ENCODE measurements around the gene TP53. TPM values are rescaled to one million over a fixed set of nuclear protein-coding genes. Genes with fewer than 3 reads are reported as not detected.

TP53 gene
- total RNA-seq, 4 donors from 2014 or later = 5.9 to 58.3 (median 30.7) TPM

GRCh38 chr17:7720125-7720524 lies 32.8 kb upstream of the TP53 start:
- H3K4me1 ChIP-seq = peaks cover 0 to 3% of the 10 kb centered on the region in 2 donors
- no peaks in the 10 kb centered on the region for H3K36me3 ChIP-seq
- TF ChIP-seq, protein P1, sequence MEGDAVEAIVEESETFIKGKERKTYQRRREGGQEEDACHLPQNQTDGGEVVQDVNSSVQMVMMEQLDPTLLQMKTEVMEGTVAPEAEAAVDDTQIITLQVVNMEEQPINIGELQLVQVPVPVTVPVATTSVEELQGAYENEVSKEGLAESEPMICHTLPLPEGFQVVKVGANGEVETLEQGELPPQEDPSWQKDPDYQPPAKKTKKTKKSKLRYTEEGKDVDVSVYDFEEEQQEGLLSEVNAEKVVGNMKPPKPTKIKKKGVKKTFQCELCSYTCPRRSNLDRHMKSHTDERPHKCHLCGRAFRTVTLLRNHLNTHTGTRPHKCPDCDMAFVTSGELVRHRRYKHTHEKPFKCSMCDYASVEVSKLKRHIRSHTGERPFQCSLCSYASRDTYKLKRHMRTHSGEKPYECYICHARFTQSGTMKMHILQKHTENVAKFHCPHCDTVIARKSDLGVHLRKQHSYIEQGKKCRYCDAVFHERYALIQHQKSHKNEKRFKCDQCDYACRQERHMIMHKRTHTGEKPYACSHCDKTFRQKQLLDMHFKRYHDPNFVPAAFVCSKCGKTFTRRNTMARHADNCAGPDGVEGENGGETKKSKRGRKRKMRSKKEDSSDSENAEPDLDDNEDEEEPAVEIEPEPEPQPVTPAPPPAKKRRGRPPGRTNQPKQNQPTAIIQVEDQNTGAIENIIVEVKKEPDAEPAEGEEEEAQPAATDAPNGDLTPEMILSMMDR (IDR thresholded peaks at IDR 0.05) = no peak
- no peak for TF ChIP-seq POLR2A (IDR thresholded peaks at IDR 0.05)
- H3K9me3 ChIP-seq = no peaks in the 10 kb centered on the region
- no peak overlapping the region for H3K4me3 ChIP-seq
- no peak for DNase-seq
- H3K27ac ChIP-seq = no peak overlapping the region
- intact Hi-C loops (cut with DNase I; ENCODE audit: low total_unique reads) = no loop called here
- H3K27me3 ChIP-seq = no peaks in the 10 kb centered on the region

GRCh38 chr17:7719661-7720060 lies 32.4 kb upstream of the TP53 start:
- Histone ChIP-seq H3K4me1 (peaks cover 0 to 3% of the 10 kb centered on the region in 2 donors), H3K27ac (no peak overlapping the region), H3K36me3 (no peaks in the 10 kb centered on the region), H3K4me3 (no peak overlapping the region), H3K9me3 (no peaks in the 10 kb centered on the region), H3K27me3 (no peaks in the 10 kb centered on the region)
- no peak for DNase-seq
- TF ChIP-seq POLR2A (IDR thresholded peaks at IDR 0.05) = no peak
- TF ChIP-seq, protein P1 (IDR thresholded peaks at IDR 0.05) = no peak
- intact Hi-C loops (cut with DNase I; ENCODE audit: low total_unique reads) = no loop called here

- no peaks in the 10 kb centered on the region for H3K36me3 ChIP-seq
- DNase-seq = no peak
- H3K27ac ChIP-seq = peak overlapping the region; percentile 15 to 71
- H3K9me3 ChIP-seq = no peaks in the 10 kb centered on the region
- H3K4me1 ChIP-seq = peaks cover 0 to 3% of the 10 kb centered on the region in 2 donors
- peak overlapping the region; percentile 45 to 70 for H3K4me3 ChIP-seq
- intact Hi-C loops (cut with DNase I; ENCODE audit: low total_unique reads) = no loop called here
- H3K27me3 ChIP-seq = no peaks in the 10 kb centered on the region
- TF ChIP-seq, protein P1 (IDR thresholded peaks at IDR 0.05) = no peak
- no peak for TF ChIP-seq POLR2A (IDR thresholded peaks at IDR 0.05)
Observed at GRCh38 chr17:7717756-7718350, 30.6 kb upstream of the TP53 start.

- peak within 1 kb of the TSS; percentile 45 to 70 for H3K4me3 ChIP-seq
- DNase-seq = peak; percentile 76 to 88
- intact Hi-C loops (cut with DNase I; ENCODE audit: low total_unique reads) = no loop called here
- H3K27ac ChIP-seq = peak within 1 kb of the TSS; percentile 15 to 71
- no peaks in the 10 kb centered on the region for H3K9me3 ChIP-seq
- TF ChIP-seq, protein P1 (IDR thresholded peaks at IDR 0.05) = peak; percentile 44 to 67 (median 50)
- peak in 1 of 2 donors; percentile 62 for TF ChIP-seq POLR2A (IDR thresholded peaks at IDR 0.05)
- H3K27me3 ChIP-seq = no peaks in the 10 kb centered on the region
- no peaks in the 10 kb centered on the region for H3K36me3 ChIP-seq
- peaks cover 0 to 3% of the 10 kb centered on the region in 2 donors for H3K4me1 ChIP-seq
Observed at GRCh38 chr17:7716901-7717755, 29.8 kb upstream of the TP53 start, which contains the start of gene DNAH2. Gene DNAH2 (plus strand): TSS chr17:7717744. CDS start chr17:7719735, 1,991 bp downstream.

Data from uterus (tissue), 4 donors.